Measurements from ENCODE around the gene GHR.

GHR gene

GRCh38 chr5:42396111-42396510, 27.1 kb upstream of the GHR start:
- H3K4me3 ChIP-seq (ENCODE audit: insufficient read length, low read depth) = no peak overlapping the region
- TF ChIP-seq SUZ12 (IDR thresholded peaks at IDR 0.05; ENCODE audit: extremely low read depth, insufficient read depth, insufficient read length) (no peak), ZNF274 (IDR thresholded peaks at IDR 0.05; ENCODE audit: low read depth, low read length) (no peak), YY1 (IDR thresholded peaks at IDR 0.05; ENCODE audit: insufficient read depth, insufficient read length) (no peak)
- no peaks in the 10 kb centered on the region for H3K27me3 ChIP-seq (ENCODE audit: insufficient read depth, insufficient read length)
- no peaks in the 10 kb centered on the region for H3K4me1 ChIP-seq (ENCODE audit: insufficient read depth, insufficient read length)
- H3K9ac ChIP-seq (ENCODE audit: insufficient read length, low read depth) = no peak overlapping the region
- no peaks in the 10 kb centered on the region for H3K36me3 ChIP-seq (ENCODE audit: insufficient read depth, insufficient read length, low read length)
- no peak for DNase-seq (ENCODE audit: low read depth, low spot score)
- H3K9me3 ChIP-seq (ENCODE audit: insufficient read depth, low read length) = peaks cover 8% of the 10 kb centered on the region; the same call in 1 of the 2 replicates

GRCh38 chr5:42397267-42397666, 26.0 kb upstream of the GHR start:
- no peaks in the 10 kb centered on the region for H3K27me3 ChIP-seq (ENCODE audit: insufficient read depth, insufficient read length)
- no peak overlapping the region for H3K9ac ChIP-seq (ENCODE audit: insufficient read length, low read depth)
- no peak overlapping the region for H3K4me3 ChIP-seq (ENCODE audit: insufficient read length, low read depth)
- DNase-seq (ENCODE audit: low read depth, low spot score) = no peak
- no peaks in the 10 kb centered on the region for H3K4me1 ChIP-seq (ENCODE audit: insufficient read depth, insufficient read length)
- H3K9me3 ChIP-seq (ENCODE audit: insufficient read depth, low read length) = peaks cover 8% of the 10 kb centered on the region; the same call in 1 of the 2 replicates
- TF ChIP-seq YY1 (IDR thresholded peaks at IDR 0.05; ENCODE audit: insufficient read depth, insufficient read length) (no peak), ZNF274 (IDR thresholded peaks at IDR 0.05; ENCODE audit: low read depth, low read length) (no peak), SUZ12 (IDR thresholded peaks at IDR 0.05; ENCODE audit: extremely low read depth, insufficient read depth, insufficient read length) (no peak)
- no peaks in the 10 kb centered on the region for H3K36me3 ChIP-seq (ENCODE audit: insufficient read depth, insufficient read length, low read length)

- Histone ChIP-seq H3K9me3 (ENCODE audit: insufficient read depth, low read length) (no peaks in the 10 kb centered on the region), H3K4me1 (ENCODE audit: insufficient read depth, insufficient read length) (no peaks in the 10 kb centered on the region), H3K9ac (ENCODE audit: insufficient read length, low read depth) (no peak overlapping the region), H3K36me3 (ENCODE audit: insufficient read depth, insufficient read length, low read length) (no peaks in the 10 kb centered on the region), H3K27me3 (ENCODE audit: insufficient read depth, insufficient read length) (no peaks in the 10 kb centered on the region), H3K4me3 (ENCODE audit: insufficient read length, low read depth) (no peak overlapping the region)
- TF ChIP-seq ZNF274 (IDR thresholded peaks at IDR 0.05; ENCODE audit: low read depth, low read length) (no peak), YY1 (IDR thresholded peaks at IDR 0.05; ENCODE audit: insufficient read depth, insufficient read length) (no peak), SUZ12 (IDR thresholded peaks at IDR 0.05; ENCODE audit: extremely low read depth, insufficient read depth, insufficient read length) (no peak)
- no peak for DNase-seq (ENCODE audit: low read depth, low spot score)
These were observed 23.5 kb upstream of the GHR start for GRCh38 chr5:42399702-42400101.

DNA sequence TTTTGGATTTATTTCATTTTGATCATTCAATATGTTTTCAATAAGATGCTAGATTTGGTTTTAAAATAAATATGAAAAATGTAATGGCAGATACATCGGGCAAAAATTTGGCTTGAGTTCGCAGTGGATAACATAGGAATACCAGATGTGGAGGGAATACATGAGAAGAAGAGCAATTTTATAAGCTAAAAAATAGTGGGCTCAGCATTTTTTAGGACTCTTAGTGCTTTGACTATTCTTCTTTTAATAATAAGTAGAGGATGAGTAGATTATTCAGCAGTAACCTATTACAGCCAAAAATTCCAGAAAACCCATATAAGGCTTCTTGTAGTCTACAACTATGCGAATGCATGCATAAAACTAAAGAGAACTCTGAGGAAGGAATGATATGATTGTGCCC, 22.8 kb upstream of the GHR start:
- Histone ChIP-seq H3K36me3 (ENCODE audit: insufficient read depth, insufficient read length, low read length) (no peaks in the 10 kb centered on the region), H3K4me3 (ENCODE audit: insufficient read length, low read depth) (no peak overlapping the region)
- TF ChIP-seq ZNF274 (IDR thresholded peaks at IDR 0.05; ENCODE audit: low read depth, low read length) (no peak), SUZ12 (IDR thresholded peaks at IDR 0.05; ENCODE audit: extremely low read depth, insufficient read depth, insufficient read length) (no peak), YY1 (IDR thresholded peaks at IDR 0.05; ENCODE audit: insufficient read depth, insufficient read length) (no peak)

GRCh38 chr5:42403236-42403635, 20.0 kb upstream of the GHR start:
- no peak overlapping the region for H3K9ac ChIP-seq (ENCODE audit: insufficient read length, low read depth)
- no peak for DNase-seq (ENCODE audit: low read depth, low spot score)
- no peaks in the 10 kb centered on the region for H3K36me3 ChIP-seq (ENCODE audit: insufficient read depth, insufficient read length, low read length)
- no peak overlapping the region for H3K4me3 ChIP-seq (ENCODE audit: insufficient read length, low read depth)
- TF ChIP-seq YY1 (IDR thresholded peaks at IDR 0.05; ENCODE audit: insufficient read depth, insufficient read length) (no peak), ZNF274 (IDR thresholded peaks at IDR 0.05; ENCODE audit: low read depth, low read length) (no peak), SUZ12 (IDR thresholded peaks at IDR 0.05; ENCODE audit: extremely low read depth, insufficient read depth, insufficient read length) (no peak)
- H3K9me3 ChIP-seq (ENCODE audit: insufficient read depth, low read length) = no peaks in the 10 kb centered on the region
- no peaks in the 10 kb centered on the region for H3K27me3 ChIP-seq (ENCODE audit: insufficient read depth, insufficient read length)
- H3K4me1 ChIP-seq (ENCODE audit: insufficient read depth, insufficient read length) = no peaks in the 10 kb centered on the region

More for the DNA sequence above, 22.8 kb upstream of the GHR start:
- no peaks in the 10 kb centered on the region for H3K9me3 ChIP-seq (ENCODE audit: insufficient read depth, low read length)
- H3K27me3 ChIP-seq (ENCODE audit: insufficient read depth, insufficient read length) = no peaks in the 10 kb centered on the region
- no peak overlapping the region for H3K9ac ChIP-seq (ENCODE audit: insufficient read length, low read depth)
- DNase-seq (ENCODE audit: low read depth, low spot score) = no peak
- no peaks in the 10 kb centered on the region for H3K4me1 ChIP-seq (ENCODE audit: insufficient read depth, insufficient read length)

DNA sequence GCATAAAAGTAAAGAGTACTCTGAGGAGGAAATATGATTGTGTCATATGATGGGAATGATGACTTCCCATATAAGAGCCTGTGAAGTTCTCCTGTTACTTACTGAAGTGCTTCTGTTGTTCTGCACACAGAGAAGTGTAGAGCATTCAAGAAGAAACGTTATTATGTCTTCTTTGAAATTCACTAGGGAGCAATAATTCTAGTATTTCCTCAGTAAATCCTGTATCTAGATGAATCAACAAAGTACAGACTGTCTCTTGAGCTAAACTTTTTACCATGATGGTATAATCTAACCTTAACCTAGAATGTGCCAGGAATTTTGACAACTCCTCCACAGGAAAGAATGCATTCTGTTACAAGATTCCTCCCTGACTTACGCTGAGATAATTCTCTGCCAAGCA, 18.9 kb upstream of the GHR start:
- TF ChIP-seq YY1 (IDR thresholded peaks at IDR 0.05; ENCODE audit: insufficient read depth, insufficient read length) (no peak), ZNF274 (IDR thresholded peaks at IDR 0.05; ENCODE audit: low read depth, low read length) (no peak), SUZ12 (IDR thresholded peaks at IDR 0.05; ENCODE audit: extremely low read depth, insufficient read depth, insufficient read length) (no peak)
- H3K4me3 ChIP-seq (ENCODE audit: insufficient read length, low read depth) = no peak overlapping the region
- H3K9me3 ChIP-seq (ENCODE audit: insufficient read depth, low read length) = no peaks in the 10 kb centered on the region
- H3K27me3 ChIP-seq (ENCODE audit: insufficient read depth, insufficient read length) = no peaks in the 10 kb centered on the region
- no peaks in the 10 kb centered on the region for H3K4me1 ChIP-seq (ENCODE audit: insufficient read depth, insufficient read length)
- no peak for DNase-seq (ENCODE audit: low read depth, low spot score)
- no peaks in the 10 kb centered on the region for H3K36me3 ChIP-seq (ENCODE audit: insufficient read depth, insufficient read length, low read length)
- no peak overlapping the region for H3K9ac ChIP-seq (ENCODE audit: insufficient read length, low read depth)

DNA sequence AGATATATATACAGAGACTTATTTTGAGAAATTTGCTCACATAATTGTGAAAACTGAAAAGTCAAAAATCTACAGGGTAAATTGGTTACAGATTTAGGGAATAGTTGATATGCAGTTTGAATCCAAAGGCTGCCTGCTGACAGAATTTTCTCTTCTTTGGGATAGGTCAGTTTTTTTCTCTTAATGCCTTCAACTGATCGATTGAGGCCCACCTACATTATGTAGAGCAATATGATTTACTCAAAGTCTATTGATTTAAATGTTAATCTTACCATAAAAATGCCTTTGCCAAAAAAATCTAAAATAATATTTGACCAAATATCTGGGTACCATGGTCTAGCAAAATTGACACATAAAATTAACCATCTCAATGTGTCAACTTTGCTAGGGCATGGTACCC, 3.9 kb upstream of the GHR start:
- Histone ChIP-seq H3K9ac (ENCODE audit: insufficient read length, low read depth) (no peak overlapping the region), H3K4me3 (ENCODE audit: insufficient read length, low read depth) (no peak overlapping the region), H3K9me3 (ENCODE audit: insufficient read depth, low read length) (no peaks in the 10 kb centered on the region), H3K36me3 (ENCODE audit: insufficient read depth, insufficient read length, low read length) (no peaks in the 10 kb centered on the region), H3K4me1 (ENCODE audit: insufficient read depth, insufficient read length) (no peaks in the 10 kb centered on the region), H3K27me3 (ENCODE audit: insufficient read depth, insufficient read length) (peaks cover 5% of the 10 kb centered on the region)
- no peak for DNase-seq (ENCODE audit: low read depth, low spot score)
- TF ChIP-seq SUZ12 (IDR thresholded peaks at IDR 0.05; ENCODE audit: extremely low read depth, insufficient read depth, insufficient read length) (no peak), YY1 (IDR thresholded peaks at IDR 0.05; ENCODE audit: insufficient read depth, insufficient read length) (no peak), ZNF274 (IDR thresholded peaks at IDR 0.05; ENCODE audit: low read depth, low read length) (no peak)

Data from NT2/D1 (cell line).